Lung (tissue), 12 donors: ENCODE measurements around the gene ALK. TPM values are rescaled to one million over a fixed set of nuclear protein-coding genes. Genes with fewer than 3 reads are reported as not detected.

Experiments used
- ATAC-seq: fragments of 200-7000 bp; cut with Tn5 transposase; one replicate; pipeline ENCODE4 v1.9.1; 2020; ENCODE audit warnings: moderate number of reproducible peaks; ENCODE audit not compliant: insufficient read depth, low FRiP score
- DNase-seq, 3 donors: peaks; one replicate each; pipeline ENCODE4 v3.0.0-alpha.2; 2013 to 2017
- H3K27ac ChIP-seq, 2 donors: one replicate each; pipeline ENCODE4 v1.5.1; 2013; ENCODE audit warnings: mild to moderate bottlenecking in 2 of 2, moderate library complexity in 2 of 2, control low read depth in 1 of 2, inconsistent platforms in 1 of 2, low read depth in 1 of 2, low read length in 1 of 2
- H3K27me3 ChIP-seq, 3 donors: one replicate each; pipeline ENCODE4 v1.5.1; 2013; ENCODE audit warnings: low read length in 2 of 3; ENCODE audit not compliant: control insufficient read depth in 3 of 3, insufficient read depth in 3 of 3
- H3K36me3 ChIP-seq, 4 donors: one replicate each; pipeline ENCODE4 v1.5.1; 2013; ENCODE audit warnings: low read length in 4 of 4, mild to moderate bottlenecking in 1 of 4, moderate library complexity in 1 of 4; ENCODE audit not compliant: control insufficient read depth in 4 of 4, insufficient read depth in 4 of 4
- H3K4me1 ChIP-seq, 5 donors: one replicate each; pipeline ENCODE4 v1.5.1; 2013; ENCODE audit warnings: low read length in 5 of 5, mild to moderate bottlenecking in 2 of 5, moderate library complexity in 1 of 5; ENCODE audit not compliant: control insufficient read depth in 5 of 5, insufficient read depth in 5 of 5
- H3K4me3 ChIP-seq: one replicate; pipeline ENCODE4 v1.5.1; 2013; ENCODE audit warnings: mild to moderate bottlenecking, control low read depth, moderate library complexity
- H3K9ac ChIP-seq, 2 donors: one replicate each; pipeline ENCODE4 v1.5.1; 2013; ENCODE audit warnings: low read length in 2 of 2, control low read depth in 1 of 2; ENCODE audit not compliant: insufficient read depth in 1 of 2
- H3K9me3 ChIP-seq, 4 donors: one replicate each; pipeline ENCODE4 v1.5.1; 2013; ENCODE audit warnings: low read length in 3 of 4, mild to moderate bottlenecking in 1 of 4, moderate library complexity in 1 of 4; ENCODE audit not compliant: control insufficient read depth in 4 of 4, insufficient read depth in 3 of 4
- CTCF ChIP-seq: IDR thresholded peaks from 2 replicates; pipeline ENCODE4 v1.5.1; 2012; ENCODE audit warnings: mild to moderate bottlenecking; ENCODE audit errors: control extremely low read depth, extremely low read depth
- WGBS, 2 donors: extraction: QIAGEN DNeasy Blood & Tissue Kit; methylation state at CpG; one replicate each; pipeline ENCODE4 v1.1.7; 2013; 5-methylcytosine and 5-hydroxymethylcytosine counted together
- polyA plus RNA-seq, 2 donors: library from polyadenylated mRNA; stranded (reverse); fragments of 200-250 nt; gene quantifications; one replicate each; pipeline ENCODE4 v1.2.1, GENCODE V29; 2013
- total RNA-seq, 2 donors: library from RNA; depleted of rRNA in 1 of 2; stranded (reverse); fragments of >200 nt in 1 of 2; gene quantifications; one replicate each; pipeline ENCODE4 v1.2.1, GENCODE V29; 2014 to 2021
- donor health status: control.
- donor health status: control.
- donor health status: Bipolar disorder and iron deficiency.
- donor health status: healthy.
- donor health status: DM: yes; HTN: yes; CAD: no.

The ALK gene
- total and polyA plus RNA-seq, 4 donors, result 0.09 to 0.25 (median 0.10) TPM; not detected in 1

GRCh38 chr2:29393676-29394075 is 527.7 kb downstream of the ALK start:
- H3K27me3 ChIP-seq, result peaks cover 0 to 2% (median 2%) of the 10 kb centered on the region in 3 donors
- no peaks in the 10 kb centered on the region for H3K36me3 ChIP-seq
- no peak overlapping the region for H3K27ac ChIP-seq
- no peak for TF ChIP-seq CTCF
- no peaks in the 10 kb centered on the region for H3K4me1 ChIP-seq
- DNase-seq, result no peak
- no peak overlapping the region for H3K4me3 ChIP-seq
- 45 to 93% methylated on average over 1 of the region's 1 CpG for WGBS, 2 donors
- no peak for ATAC-seq
- H3K9me3 ChIP-seq, result peaks cover 0 to 3% (median 0%) of the 10 kb centered on the region in 4 donors
- H3K9ac ChIP-seq, result no peak overlapping the region

- H3K36me3 ChIP-seq, result no peaks in the 10 kb centered on the region
- H3K9me3 ChIP-seq, result peaks cover 0 to 6% (median 0%) of the 10 kb centered on the region in 4 donors
- DNase-seq (no peak), ATAC-seq (no peak)
- no peak overlapping the region for H3K9ac ChIP-seq
- peaks cover 0 to 2% (median 2%) of the 10 kb centered on the region in 3 donors for H3K27me3 ChIP-seq
- no peak overlapping the region for H3K27ac ChIP-seq
- H3K4me1 ChIP-seq, result no peaks in the 10 kb centered on the region
- no peak overlapping the region for H3K4me3 ChIP-seq
- WGBS, 2 donors, result 84 to 95% methylated on average over 2 of the region's 2 CpGs
- no peak for TF ChIP-seq CTCF
Measured at GRCh38 chr2:29392774-29393173, 528.6 kb downstream of the ALK start.

- Histone ChIP-seq H3K27me3 (peaks cover 0 to 4% (median 0%) of the 10 kb centered on the region in 3 donors), H3K4me3 (no peak overlapping the region), H3K36me3 (no peaks in the 10 kb centered on the region), H3K9ac (no peak overlapping the region), H3K4me1 (no peaks in the 10 kb centered on the region), H3K27ac (no peak overlapping the region), H3K9me3 (peaks cover 0 to 6% (median 0%) of the 10 kb centered on the region in 4 donors)
- TF ChIP-seq CTCF, result no peak
- DNase-seq (no peak), ATAC-seq (no peak)
- WGBS, 2 donors, result 71 to 84% methylated on average over 7 of the region's 7 CpGs
Measured at GRCh38 chr2:29390136-29390535, 531.2 kb downstream of the ALK start.

- Histone ChIP-seq H3K9ac (no peak overlapping the region), H3K4me3 (no peak overlapping the region), H3K9me3 (peaks cover 0 to 6% (median 0%) of the 10 kb centered on the region in 4 donors), H3K4me1 (no peaks in the 10 kb centered on the region), H3K36me3 (no peaks in the 10 kb centered on the region), H3K27me3 (peaks cover 0 to 2% (median 0%) of the 10 kb centered on the region in 3 donors), H3K27ac (no peak overlapping the region)
- 90 to 94% methylated on average over 7 of the region's 7 CpGs for WGBS, 2 donors
- no peak for DNase-seq
- no peak for TF ChIP-seq CTCF
- no peak for ATAC-seq
Measured at GRCh38 chr2:29389686-29390085, 531.7 kb downstream of the ALK start.
